ENCODE measurements around the gene KLRG1.

The KLRG1 gene

DNA sequence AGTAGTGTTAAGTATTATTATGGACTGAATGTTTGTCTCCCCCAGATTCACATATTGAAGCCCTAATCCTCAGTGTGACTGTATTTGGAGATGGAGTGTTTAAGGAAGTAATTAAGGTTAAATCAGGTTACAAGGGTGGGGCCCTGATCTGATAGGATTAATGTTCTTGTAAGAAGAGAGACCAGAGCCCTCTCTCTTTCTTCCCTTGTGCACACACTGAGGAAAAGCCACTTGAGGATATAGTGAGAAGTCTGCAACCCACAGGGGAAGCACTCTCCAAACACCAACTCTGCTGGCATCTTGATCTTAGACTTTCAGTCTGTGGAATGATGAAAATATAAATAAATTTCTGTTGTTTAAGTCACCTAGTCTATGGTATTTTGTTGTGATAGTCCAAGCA lies 2.2 kb upstream of the KLRG1 start:
- no peak for DNase-seq

- DNase-seq = no peak
Measured at GRCh38 chr12:8987685-8988084, 1.7 kb upstream of the KLRG1 start.

DNA sequence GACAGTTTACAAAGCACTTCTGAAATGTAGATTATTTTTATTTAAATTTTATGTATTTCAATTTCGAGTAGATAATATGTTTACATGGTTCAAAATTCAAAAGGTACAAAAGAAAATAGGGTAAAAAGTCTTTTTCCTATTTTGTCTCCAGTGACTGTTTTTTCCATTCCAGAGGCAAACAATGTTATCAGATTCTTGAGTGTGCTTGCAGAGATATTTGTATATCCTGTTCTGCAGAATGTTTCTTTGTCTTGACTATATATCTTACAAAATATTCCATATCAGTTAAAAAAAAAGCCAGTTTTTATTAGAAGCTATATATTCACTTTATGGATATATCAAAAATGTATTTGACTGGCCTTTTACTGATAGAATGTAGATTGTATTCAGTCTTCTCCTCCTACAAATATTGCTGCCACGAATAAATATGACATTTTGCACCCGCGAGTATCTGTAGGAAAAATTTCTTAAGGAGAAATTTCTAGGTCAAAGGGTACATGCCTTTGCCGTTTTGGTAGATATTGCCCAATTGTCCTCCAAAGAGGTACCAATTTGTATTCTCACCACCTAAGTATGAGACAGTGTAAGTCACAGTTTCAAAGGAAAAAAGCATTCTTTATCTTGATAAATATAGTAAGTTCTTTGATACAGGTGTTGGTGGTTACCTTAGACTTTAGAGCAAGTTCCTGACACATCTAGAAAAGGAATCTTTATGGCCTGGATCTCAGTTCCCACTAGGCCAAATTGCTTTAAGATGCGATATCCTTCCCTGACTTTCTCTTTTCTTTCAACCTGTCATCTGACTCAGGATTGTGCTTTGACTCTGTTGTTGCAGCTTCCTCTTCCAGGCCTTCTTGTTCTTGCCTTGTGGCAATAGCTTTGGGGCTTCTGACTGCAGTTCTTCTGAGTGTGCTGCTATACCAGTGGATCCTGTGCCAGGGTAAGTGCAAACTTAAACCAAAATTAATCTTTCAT lies 2.3 kb downstream of the KLRG1 start:
- DNase-seq = no peak

GRCh38 chr12:8993827-8994226 lies 4.5 kb downstream of the KLRG1 start:
- no peak for DNase-seq

DNA sequence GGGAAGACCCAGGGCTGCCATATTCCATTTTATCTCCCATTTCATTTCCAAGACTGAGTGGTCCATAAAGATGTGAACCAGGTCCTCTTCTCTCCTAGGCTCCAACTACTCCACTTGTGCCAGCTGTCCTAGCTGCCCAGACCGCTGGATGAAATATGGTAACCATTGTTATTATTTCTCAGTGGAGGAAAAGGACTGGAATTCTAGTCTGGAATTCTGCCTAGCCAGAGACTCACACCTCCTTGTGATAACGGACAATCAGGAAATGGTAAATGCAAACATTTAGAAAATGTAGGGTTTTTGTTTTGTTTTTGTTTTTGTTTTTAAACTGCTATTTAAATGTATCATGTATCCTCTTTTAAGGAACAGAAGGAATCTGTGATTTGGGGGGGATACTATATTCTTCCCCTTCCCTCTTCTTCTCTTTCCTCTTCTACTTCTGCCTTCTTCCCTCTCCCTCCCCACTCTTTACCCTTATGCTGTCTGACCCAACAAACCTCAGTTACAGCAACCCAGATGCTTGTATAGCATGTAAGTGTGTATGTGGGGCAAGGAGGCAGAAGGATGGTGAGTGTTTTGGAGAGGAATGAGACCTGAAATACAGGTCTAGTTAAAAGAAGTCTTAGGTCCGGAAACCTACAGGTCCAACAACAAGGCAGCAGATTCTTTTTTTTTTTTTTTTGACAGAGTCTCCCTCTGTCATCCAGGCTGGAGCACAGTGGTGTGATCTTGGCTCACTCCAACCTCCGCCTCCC lies 5.9 kb downstream of the KLRG1 start:
- DNase-seq = no peak

GRCh38 chr12:8996682-8997405 lies 7.5 kb downstream of the KLRG1 start:
- DNase-seq = no peak

GRCh38 chr12:9001233-9001632 lies 11.9 kb downstream of the KLRG1 start:
- no peak for DNase-seq

GRCh38 chr12:9002335-9002734 lies 13.0 kb downstream of the KLRG1 start:
- DNase-seq = no peak

- DNase-seq = no peak
Measured at GRCh38 chr12:9022592-9022991, 33.2 kb downstream of the KLRG1 start.

DNA sequence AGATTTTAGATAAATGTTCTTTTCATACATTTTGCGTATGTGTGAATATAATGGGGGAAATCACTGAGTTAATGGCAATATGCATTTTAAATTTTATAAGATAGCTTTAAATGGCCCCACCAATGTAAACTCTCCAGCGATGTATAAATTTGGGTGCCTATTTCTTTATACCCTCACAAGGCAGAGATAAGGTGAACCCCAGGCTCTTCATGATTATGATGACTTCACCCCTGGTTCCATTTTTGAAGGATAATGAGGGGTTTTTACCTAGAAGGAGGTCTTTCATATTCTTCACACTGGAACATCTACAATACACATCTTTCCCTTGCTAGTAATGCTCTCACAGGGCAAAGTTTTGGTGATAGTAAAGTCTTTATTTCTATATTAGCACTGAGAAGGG lies 35.2 kb downstream of the KLRG1 start:
- DNase-seq = no peak

DNA sequence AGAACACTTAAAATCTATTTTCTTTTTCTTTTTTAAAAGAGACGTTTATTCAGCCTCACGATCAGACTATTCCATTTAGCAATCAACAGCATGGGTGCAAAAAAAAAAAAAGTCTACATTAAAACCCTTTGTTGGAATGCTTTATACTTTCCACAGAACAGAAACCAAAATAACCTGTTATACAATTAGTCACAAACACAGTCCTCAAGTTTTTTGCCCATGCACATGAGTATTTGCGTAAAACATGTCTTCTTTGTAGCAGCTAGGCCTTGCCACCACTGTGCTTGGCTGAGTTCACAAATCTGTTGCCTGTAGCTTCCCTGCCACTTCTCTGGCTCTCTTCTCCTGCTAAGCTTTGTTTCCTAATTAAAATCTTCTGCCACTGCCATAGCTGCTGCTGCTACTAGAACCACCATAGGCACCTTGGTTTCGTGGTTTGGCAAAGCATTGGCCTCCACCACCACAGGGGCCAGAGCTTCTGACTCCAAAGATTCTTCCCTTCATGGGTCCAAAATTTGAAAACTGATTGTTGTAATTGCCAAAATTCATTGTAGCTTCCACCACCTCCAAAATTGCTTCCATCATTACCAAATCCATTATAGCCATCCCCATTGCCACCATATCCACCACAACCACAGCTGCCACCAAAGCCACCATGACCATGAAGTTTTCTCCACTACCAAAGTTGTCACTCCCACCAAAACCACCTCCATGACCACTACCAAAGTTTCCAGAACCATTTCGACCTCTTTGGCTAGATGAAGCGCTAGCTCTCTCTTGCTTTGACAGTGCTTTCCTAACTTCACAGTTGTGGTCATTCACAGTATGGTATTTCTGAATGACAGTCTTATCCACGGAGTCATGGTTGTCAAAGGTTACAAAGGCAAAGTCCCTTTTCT lies 38.1 kb downstream of the KLRG1 start:
- DNase-seq = no peak

DNA sequence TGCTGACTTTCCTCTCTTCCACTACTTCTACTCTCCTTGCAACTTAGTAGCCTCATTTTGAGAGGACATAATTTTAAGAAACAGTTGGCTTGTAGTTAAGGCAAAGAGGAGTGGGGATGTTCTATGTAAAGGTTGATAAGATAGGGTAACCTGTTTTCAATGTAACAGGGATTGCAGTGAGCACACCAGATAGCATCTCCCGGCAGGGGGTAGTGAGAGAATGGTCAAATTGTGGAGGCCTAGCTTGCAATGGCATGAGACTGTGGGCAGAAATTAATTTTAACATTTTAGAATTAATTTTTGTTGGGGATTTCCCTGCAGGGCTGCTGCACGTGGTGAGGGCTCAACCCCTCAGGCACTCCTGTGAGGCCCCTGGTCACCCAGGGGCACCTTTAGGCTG lies 41.4 kb downstream of the KLRG1 start:
- no peak for DNase-seq

DNA sequence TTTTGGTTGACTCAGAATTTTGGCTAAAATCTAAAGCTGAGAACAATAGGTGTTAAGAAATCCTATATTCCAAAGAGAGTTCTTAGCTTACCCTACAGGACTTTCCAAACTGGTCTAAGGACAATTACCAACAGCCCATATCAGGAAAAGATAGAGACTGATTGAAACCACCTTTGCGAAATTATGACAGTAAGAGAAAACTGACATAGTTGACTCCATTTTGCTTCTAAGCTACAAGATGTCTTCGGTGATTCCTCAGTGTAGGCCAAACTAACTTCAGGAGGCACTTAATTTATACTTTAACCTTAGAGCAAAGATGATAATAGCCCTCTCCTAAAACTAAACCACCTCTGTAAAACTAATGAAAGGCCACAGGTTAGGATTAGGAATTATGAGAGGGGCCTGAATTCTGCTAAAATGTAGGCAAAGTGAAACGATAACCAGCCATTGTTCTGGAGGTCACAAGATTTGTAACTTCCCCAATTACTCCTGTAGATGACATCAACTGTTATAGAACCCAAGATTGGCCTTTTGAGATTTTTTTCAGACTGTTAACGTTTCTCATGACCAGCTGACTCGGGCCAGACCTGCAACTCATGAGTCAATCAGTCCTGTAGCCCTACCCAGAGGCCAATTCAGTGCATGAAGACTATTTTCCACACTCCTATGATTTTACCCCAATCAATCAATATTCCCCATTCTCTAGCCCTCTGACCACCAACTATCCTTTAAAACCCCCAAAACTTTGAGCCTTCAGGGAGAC lies 43.0 kb downstream of the KLRG1 start:
- no peak for DNase-seq

GRCh38 chr12:9033265-9033887 lies 44.0 kb downstream of the KLRG1 start:
- no peak for DNase-seq

DNA sequence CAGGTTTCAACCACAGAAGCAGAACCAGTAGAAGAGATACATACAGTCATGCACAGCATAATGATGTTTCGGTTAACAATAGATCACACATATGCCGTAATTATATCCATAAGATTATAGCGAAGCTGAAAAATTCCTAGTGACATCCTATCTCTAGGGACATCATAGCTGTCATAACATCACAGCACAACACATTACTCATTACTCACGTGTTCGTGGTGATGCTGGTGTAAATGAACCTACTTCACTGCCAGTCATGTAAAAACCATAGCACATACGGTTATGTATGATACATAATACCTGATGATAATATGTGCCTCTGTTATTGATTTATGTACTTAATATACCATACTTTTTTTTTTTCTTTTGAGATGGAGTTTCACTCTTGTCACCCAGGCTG lies 44.7 kb downstream of the KLRG1 start:
- no peak for DNase-seq

GRCh38 chr12:9036227-9036626 lies 46.9 kb downstream of the KLRG1 start:
- DNase-seq = no peak

GRCh38 chr12:9037431-9037830 lies 48.1 kb downstream of the KLRG1 start:
- DNase-seq = no peak

DNA sequence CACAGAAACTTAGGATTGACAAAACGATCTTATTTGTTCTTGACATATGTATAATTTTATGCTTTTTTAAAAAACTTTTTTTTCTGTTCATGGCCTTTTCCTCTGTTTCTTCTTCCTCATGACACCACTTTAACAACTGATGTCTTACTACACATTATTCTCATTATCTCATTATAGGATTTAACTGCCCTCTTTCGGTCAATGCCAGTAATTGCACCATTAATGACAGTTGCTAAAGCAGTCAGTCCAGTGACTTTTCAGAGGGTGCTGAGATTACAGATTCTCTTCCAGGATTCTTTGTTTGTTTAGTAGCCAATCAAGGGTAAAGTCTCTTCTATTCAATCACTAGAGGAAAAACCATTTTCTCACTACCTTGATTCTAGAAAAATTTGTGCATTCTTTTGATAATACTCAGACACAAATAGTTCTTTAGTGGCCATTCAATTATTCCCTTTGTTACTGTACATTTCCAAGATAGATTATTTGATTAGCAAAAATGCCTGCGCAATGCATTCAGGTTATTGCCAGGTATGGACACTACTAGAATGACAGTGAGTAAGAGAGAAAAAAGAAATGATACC lies 50.1 kb downstream of the KLRG1 start:
- DNase-seq = peak; percentile 7

GRCh38 chr12:9040484-9041186 lies 51.3 kb downstream of the KLRG1 start:
- no peak for DNase-seq

- DNase-seq = no peak
Measured at GRCh38 chr12:9041321-9041720, 52.0 kb downstream of the KLRG1 start.

Data from DMS153 (cell line).